Neural progenitor cell (in vitro differentiated cells): ENCODE data around the gene FBXL17.

Experiments used
- EZH2 ChIP-seq: fragments of 200-600 bp; sonication (generic); IDR thresholded peaks from 2 replicates; pipeline ENCODE4 v1.6.1; 2017; ENCODE audit warnings: antibody characterized with exemption, mild to moderate bottlenecking, moderate library complexity
- TF ChIP-seq, protein P1 (sequence below): fragments of 200-600 bp; sonication (generic); IDR thresholded peaks from 2 replicates; pipeline ENCODE4 v1.5.1; 2017; ENCODE audit warnings: antibody characterized with exemption, mild to moderate bottlenecking

- TF ChIP-seq, protein P1, sequence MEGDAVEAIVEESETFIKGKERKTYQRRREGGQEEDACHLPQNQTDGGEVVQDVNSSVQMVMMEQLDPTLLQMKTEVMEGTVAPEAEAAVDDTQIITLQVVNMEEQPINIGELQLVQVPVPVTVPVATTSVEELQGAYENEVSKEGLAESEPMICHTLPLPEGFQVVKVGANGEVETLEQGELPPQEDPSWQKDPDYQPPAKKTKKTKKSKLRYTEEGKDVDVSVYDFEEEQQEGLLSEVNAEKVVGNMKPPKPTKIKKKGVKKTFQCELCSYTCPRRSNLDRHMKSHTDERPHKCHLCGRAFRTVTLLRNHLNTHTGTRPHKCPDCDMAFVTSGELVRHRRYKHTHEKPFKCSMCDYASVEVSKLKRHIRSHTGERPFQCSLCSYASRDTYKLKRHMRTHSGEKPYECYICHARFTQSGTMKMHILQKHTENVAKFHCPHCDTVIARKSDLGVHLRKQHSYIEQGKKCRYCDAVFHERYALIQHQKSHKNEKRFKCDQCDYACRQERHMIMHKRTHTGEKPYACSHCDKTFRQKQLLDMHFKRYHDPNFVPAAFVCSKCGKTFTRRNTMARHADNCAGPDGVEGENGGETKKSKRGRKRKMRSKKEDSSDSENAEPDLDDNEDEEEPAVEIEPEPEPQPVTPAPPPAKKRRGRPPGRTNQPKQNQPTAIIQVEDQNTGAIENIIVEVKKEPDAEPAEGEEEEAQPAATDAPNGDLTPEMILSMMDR = no peak
- no peak for TF ChIP-seq EZH2
Observed at GRCh38 chr5:107969847-107970246, 412.1 kb downstream of the FBXL17 start.
